Activated CD4-positive, alpha-beta T cell treated with anti-CD3 and anti-CD28 coated beads for 36 hours (primary cell): ENCODE measurements around the gene TNFAIP8L3. TPM values are rescaled to one million over a fixed set of nuclear protein-coding genes. Genes with fewer than 3 reads are reported as not detected.

Experiments used
- ATAC-seq: fragments of 200-7000 bp; cut with Tn5 transposase; one replicate; pipeline ENCODE4 v1.10.0; 2021; ENCODE audit warnings: mild to moderate bottlenecking, moderate library complexity
- CTCF ChIA-PET: fragments of 350-600 bp; sonication (Branson Sonifier 250); formaldehyde crosslinking; loops from one replicate; lab custom pipeline; 2021; ENCODE audit warnings: antibody characterized with exemption; lab: Charles Lee
- POLR2A ChIA-PET: fragments of 350-600 bp; sonication (Branson Sonifier 250); formaldehyde crosslinking; loops from one replicate; lab custom pipeline; 2021; ENCODE audit warnings: antibody characterized with exemption, inconsistent platforms; lab: Charles Lee
- DNase-seq: peaks from one replicate; pipeline ENCODE4 v3.0.0-alpha.2; 2020
- H3K27ac Mint-ChIP-seq: one replicate; pipeline ENCODE4 v1.8.0; 2021; ENCODE audit warnings: mixed read lengths
- H3K27me3 Mint-ChIP-seq: one replicate; pipeline ENCODE4 v1.8.0; 2021; ENCODE audit warnings: mixed read lengths
- H3K36me3 Mint-ChIP-seq: one replicate; pipeline ENCODE4 v1.8.0; 2021; ENCODE audit warnings: low read depth, mixed read lengths
- H3K4me1 Mint-ChIP-seq: one replicate; pipeline ENCODE4 v1.8.0; 2021; ENCODE audit warnings: mixed read lengths
- H3K4me3 Mint-ChIP-seq: one replicate; pipeline ENCODE4 v1.8.0; 2021; ENCODE audit warnings: mild to moderate bottlenecking, moderate library complexity, mixed read lengths
- H3K9me3 Mint-ChIP-seq: one replicate; pipeline ENCODE4 v1.8.0; 2021; ENCODE audit warnings: low read depth, mixed read lengths
- intact Hi-C, 2 experiments: fragments of 100-400 bp; cut with DNase I in 1 of 2; cut with micrococcal nuclease in 1 of 2; formaldehyde crosslinking; loops; one replicate each; pipeline versions ENCODE4 v1.14.2 to v1.15.1; 2022 to 2024; cut with DNase I, micrococcal nuclease
- total RNA-seq, 2 experiments: library from RNA; stranded (reverse); gene quantifications; one replicate each; pipeline ENCODE4 v1.2.3, GENCODE V29; 2021

TNFAIP8L3 gene
- total RNA-seq, 2 experiments from 2014 or later: not detected

DNA sequence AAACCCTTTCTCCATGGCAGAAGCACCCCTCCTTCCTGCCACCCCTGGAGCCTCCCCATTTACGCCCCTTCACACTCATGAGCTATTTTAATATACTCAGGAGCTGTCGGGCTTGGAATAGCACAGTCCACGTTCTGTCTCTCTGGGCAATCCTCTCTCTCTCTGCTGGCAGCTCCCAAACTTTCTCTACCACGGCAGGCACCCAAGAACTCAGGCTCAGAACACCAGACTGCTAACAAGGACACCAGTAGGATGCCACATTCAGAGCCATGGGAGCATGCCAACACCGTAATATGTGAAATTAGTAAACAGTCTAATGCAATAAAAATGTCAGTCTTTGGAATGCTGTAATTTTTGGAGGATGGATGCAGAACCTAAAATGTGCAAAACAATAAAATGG is 19.3 kb downstream of the TNFAIP8L3 start:
- no peak for ATAC-seq
- intact Hi-C loops: no loop called here
- CTCF ChIA-PET: interaction anchor here (0.6 to 1.4 kb wide), 3 partner anchors 88 to 964 kb away, joined by 3 read pairs; no protein-coding TSS in a partner anchor

DNA sequence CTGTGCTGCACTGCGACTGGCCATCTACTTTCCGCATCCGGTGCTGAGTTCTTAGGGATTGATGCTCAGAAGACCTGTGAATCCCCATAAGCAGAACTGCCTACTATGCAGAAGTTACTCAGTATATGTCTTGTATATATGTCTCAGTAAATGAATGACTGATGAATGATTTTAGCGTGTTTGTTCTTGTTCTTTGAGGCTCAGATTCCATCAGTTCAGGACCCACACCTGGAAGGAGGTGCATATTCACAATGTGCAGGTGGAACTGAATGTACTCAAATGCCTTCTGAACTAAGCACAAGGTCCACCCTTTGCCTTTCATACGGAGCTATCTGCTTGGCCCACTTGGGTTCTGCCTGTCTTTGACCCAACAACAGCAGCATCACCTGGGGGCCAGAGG is 19.8 kb downstream of the TNFAIP8L3 start:
- H3K36me3 Mint-ChIP-seq: no peaks in the 10 kb centered on the region
- H3K27me3 Mint-ChIP-seq: peaks cover 8% of the 10 kb centered on the region
- no peaks in the 10 kb centered on the region for H3K9me3 Mint-ChIP-seq
- H3K27ac Mint-ChIP-seq: no peak overlapping the region
- peaks cover 24% of the 10 kb centered on the region for H3K4me1 Mint-ChIP-seq
- H3K4me3 Mint-ChIP-seq: no peak overlapping the region
- intact Hi-C loops: no loop called here
- no peak for ATAC-seq
- DNase-seq: no peak
- CTCF ChIA-PET: no interaction called here
- POLR2A ChIA-PET: no interaction called here

More for the DNA sequence above, 19.3 kb downstream of the TNFAIP8L3 start:
- Mint-ChIP-seq H3K9me3 (no peaks in the 10 kb centered on the region), H3K4me3 (no peak overlapping the region), H3K27ac (no peak overlapping the region), H3K27me3 (peaks cover 8% of the 10 kb centered on the region), H3K36me3 (no peaks in the 10 kb centered on the region), H3K4me1 (peaks cover 23% of the 10 kb centered on the region)
- DNase-seq: no peak
- POLR2A ChIA-PET: no interaction called here

DNA sequence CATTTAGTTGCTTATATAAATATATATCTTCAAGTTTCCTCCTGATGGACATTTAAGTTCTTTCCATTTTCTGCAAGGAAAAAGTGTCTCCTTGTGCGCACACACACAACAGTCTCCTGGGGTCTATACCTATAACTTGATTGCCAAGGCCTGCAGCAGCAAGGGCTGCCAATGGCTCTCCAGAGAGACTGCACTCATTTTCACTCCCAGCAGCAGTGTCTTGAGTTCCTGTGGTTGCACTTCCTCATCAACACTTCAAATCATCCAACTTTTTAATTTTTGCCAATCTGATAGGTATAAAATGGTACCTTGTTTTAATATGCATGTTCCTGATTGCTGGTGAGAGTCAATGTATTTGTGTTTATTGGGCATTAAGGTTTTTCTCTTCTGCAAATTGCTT is 23.1 kb downstream of the TNFAIP8L3 start:
- no peak overlapping the region for H3K27ac Mint-ChIP-seq
- H3K4me3 Mint-ChIP-seq: no peak overlapping the region
- peaks cover 4% of the 10 kb centered on the region for H3K27me3 Mint-ChIP-seq
- no peak for ATAC-seq
- peaks cover 8% of the 10 kb centered on the region for H3K4me1 Mint-ChIP-seq
- intact Hi-C loops: no loop called here
- H3K9me3 Mint-ChIP-seq: no peaks in the 10 kb centered on the region
- ChIA-PET POLR2A (no interaction called here), CTCF (no interaction called here)
- no peak for DNase-seq
- H3K36me3 Mint-ChIP-seq: no peaks in the 10 kb centered on the region

DNA sequence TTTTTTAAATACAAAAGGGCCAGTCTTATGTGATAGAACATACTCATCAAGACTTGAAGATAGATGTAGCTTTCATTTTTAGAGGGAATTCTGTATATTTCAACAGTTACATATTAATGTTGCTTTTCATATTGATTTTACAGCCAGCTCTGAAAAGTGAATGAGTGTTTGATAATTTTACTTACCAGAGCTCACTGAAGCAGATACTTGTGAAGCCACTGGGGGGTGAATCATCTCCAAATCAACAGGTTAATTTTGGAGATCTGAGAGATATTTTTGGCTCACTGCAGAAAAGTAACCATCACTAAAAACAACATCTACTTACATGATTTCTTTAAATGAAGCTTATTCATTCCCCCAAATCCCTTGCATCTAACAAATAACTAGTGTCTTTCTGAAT is 24.7 kb downstream of the TNFAIP8L3 start:
- ATAC-seq (no peak), DNase-seq (no peak)
- Mint-ChIP-seq H3K27ac (no peak overlapping the region), H3K27me3 (peaks cover 1% of the 10 kb centered on the region), H3K9me3 (no peaks in the 10 kb centered on the region), H3K4me3 (no peak overlapping the region), H3K36me3 (no peaks in the 10 kb centered on the region), H3K4me1 (peaks cover 5% of the 10 kb centered on the region)
- ChIA-PET POLR2A (no interaction called here), CTCF (interaction anchor here (1.3 to 1.7 kb wide), 2 partner anchors 12 to 93 kb away, joined by 3 to 4 read pairs; no protein-coding TSS in a partner anchor)
- intact Hi-C loops: no loop called here

DNA sequence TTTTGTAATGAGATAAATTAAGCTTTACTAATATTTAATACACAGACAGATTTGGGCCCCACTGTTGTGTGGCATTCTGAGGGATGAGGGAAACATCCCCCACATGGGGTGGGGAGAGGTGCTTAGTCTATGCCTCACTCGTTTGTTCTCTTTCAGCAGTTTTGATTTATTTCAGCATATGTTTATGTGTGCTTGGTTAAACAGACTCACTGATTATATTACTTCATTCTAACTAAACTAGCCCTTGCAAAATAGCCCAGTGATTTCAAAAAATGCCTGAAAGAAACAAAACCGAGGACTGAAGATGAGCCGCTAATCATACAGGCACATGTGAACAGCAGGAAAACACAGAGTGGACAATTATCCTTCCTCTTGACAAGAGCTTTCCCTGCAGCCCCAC is 27.2 kb downstream of the TNFAIP8L3 start:
- peaks cover 7% of the 10 kb centered on the region for H3K27me3 Mint-ChIP-seq
- CTCF ChIA-PET: interaction anchor here (0.7 kb wide), 1 partner anchor 18 kb away, joined by 3 read pairs; no protein-coding TSS in a partner anchor
- H3K9me3 Mint-ChIP-seq: no peaks in the 10 kb centered on the region
- ATAC-seq: no peak
- H3K27ac Mint-ChIP-seq: no peak overlapping the region
- no peak overlapping the region for H3K4me3 Mint-ChIP-seq
- no peaks in the 10 kb centered on the region for H3K36me3 Mint-ChIP-seq
- peaks cover 5% of the 10 kb centered on the region for H3K4me1 Mint-ChIP-seq
- DNase-seq: no peak
- POLR2A ChIA-PET: no interaction called here
- intact Hi-C loops: no loop called here

DNA sequence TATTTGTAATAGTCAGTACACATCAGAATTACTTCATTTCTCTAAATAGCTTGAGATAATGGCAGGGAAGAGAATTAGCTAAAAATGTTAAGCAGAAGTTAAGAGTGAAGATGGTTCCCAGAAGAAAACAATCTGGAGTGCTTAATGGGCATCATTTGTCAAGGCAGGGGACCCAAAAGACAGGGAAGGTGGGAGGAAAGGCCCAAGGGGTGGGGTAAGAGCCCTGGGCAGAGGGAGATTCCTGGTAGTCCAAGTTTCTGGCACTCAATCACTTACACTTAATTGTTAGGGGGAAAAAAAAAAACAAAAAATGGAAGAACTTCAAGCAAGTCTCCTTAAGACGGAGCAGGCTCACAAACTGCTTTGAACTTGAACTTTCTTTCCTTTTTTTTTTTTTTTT is 28.9 kb downstream of the TNFAIP8L3 start:
- intact Hi-C loops: no loop called here
- no peak overlapping the region for H3K27ac Mint-ChIP-seq
- H3K4me3 Mint-ChIP-seq: no peak overlapping the region
- ATAC-seq (no peak), DNase-seq (no peak)
- H3K9me3 Mint-ChIP-seq: no peaks in the 10 kb centered on the region
- peaks cover 7% of the 10 kb centered on the region for H3K27me3 Mint-ChIP-seq
- no peaks in the 10 kb centered on the region for H3K36me3 Mint-ChIP-seq
- H3K4me1 Mint-ChIP-seq: peaks cover 3% of the 10 kb centered on the region
- POLR2A ChIA-PET: no interaction called here
- CTCF ChIA-PET: interaction anchor here (0.8 to 1.2 kb wide), 2 partner anchors 12 to 127 kb away, joined by 3 read pairs; no protein-coding TSS in a partner anchor

DNA sequence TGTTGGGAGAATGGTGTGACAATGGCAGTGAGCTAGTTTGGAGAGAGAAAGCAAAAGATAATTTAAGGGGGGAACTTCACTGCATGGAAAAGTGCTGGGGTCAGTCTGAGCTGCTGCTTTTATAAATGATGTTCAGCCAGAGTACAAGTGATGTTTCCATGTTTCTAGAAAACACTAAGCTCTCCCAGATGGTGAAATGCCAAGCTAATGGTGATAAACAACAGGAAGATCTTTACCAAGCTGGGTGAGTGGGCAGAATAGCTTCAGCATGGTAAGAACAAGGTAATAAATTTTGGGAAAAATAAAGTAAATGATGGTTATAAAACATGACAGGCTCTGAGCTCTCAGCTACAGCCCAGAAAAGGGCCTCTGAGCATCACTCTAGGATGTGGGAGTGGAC is 29.4 kb downstream of the TNFAIP8L3 start:
- ATAC-seq: no peak
- intact Hi-C loops: no loop called here
- no peaks in the 10 kb centered on the region for H3K9me3 Mint-ChIP-seq

DNA sequence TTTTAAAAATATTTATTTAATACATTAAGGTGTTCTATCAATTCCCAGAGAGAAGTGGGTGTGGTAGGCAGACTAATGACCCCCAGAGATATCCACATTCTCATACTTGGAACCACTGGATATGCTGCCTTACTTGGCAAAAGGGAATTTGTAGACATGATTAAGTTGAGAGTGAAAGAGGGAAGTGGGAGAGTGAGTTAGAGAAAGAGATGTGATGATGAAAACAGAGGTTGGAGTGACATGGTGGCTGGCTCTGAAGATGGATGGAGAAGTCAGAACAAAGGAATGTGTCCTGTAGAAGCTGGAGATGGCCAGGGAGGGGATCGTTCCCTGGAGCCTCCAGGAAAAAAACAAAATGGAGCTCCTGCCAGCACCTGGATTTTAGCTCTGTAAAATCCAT is 32.0 kb downstream of the TNFAIP8L3 start:
- intact Hi-C loops: no loop called here
- Mint-ChIP-seq H3K9me3 (no peaks in the 10 kb centered on the region), H3K27me3 (peaks cover 12% of the 10 kb centered on the region), H3K27ac (no peak overlapping the region), H3K4me1 (no peaks in the 10 kb centered on the region), H3K36me3 (no peaks in the 10 kb centered on the region), H3K4me3 (no peak overlapping the region)
- ATAC-seq (no peak), DNase-seq (no peak)
- CTCF ChIA-PET: no interaction called here
- POLR2A ChIA-PET: interaction anchor here (0.6 to 0.7 kb wide), 3 partner anchors 621 to 817 kb away, joined by 3 to 4 read pairs (median 3); no protein-coding TSS in a partner anchor

More for the DNA sequence above, 29.4 kb downstream of the TNFAIP8L3 start:
- no peak for DNase-seq
- no peaks in the 10 kb centered on the region for H3K36me3 Mint-ChIP-seq
- ChIA-PET CTCF (interaction anchor here (0.8 to 1.2 kb wide), 2 partner anchors 12 to 128 kb away, joined by 3 read pairs; no protein-coding TSS in a partner anchor), POLR2A (no interaction called here)
- peaks cover under 1% of the 10 kb centered on the region for H3K4me1 Mint-ChIP-seq
- H3K4me3 Mint-ChIP-seq: no peak overlapping the region
- peaks cover 9% of the 10 kb centered on the region for H3K27me3 Mint-ChIP-seq
- no peak overlapping the region for H3K27ac Mint-ChIP-seq

DNA sequence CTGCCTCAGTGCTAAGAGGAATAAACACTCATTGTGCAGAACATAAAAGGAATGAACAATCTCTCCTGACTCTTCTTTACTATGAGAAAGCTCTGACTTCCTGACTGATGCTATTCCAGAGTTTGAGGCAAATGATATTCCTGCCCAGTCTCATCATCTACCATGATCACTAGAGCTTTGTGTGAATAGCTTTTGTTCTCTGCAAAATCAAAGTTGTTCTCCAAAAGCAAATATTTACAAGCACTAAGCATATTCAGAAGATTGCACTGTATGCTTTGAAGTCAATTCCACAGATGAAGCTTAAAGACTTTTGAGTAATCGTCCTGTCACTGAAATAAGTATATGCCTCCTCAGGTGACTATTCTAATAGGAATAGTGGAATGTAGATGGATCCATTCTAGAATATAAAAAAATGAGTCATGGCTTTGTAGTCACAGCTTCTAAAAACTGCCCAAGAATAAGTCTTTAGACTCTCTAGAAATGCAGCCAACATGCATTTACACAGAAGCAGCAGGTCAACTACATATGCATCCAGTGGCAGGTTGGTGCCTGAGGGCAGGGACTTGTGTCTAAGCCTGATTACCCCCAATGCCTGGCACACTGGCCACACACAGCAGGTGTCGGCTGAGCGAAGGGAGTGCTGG is 34.6 kb downstream of the TNFAIP8L3 start:
- no peak overlapping the region for H3K4me3 Mint-ChIP-seq
- no peaks in the 10 kb centered on the region for H3K9me3 Mint-ChIP-seq
- H3K27me3 Mint-ChIP-seq: peaks cover 11% of the 10 kb centered on the region
- no peak for DNase-seq
- no peak overlapping the region for H3K27ac Mint-ChIP-seq
- intact Hi-C loops: no loop called here
- no peaks in the 10 kb centered on the region for H3K4me1 Mint-ChIP-seq
- POLR2A ChIA-PET: no interaction called here
- no peak for ATAC-seq
- CTCF ChIA-PET: no interaction called here
- H3K36me3 Mint-ChIP-seq: no peaks in the 10 kb centered on the region

DNA sequence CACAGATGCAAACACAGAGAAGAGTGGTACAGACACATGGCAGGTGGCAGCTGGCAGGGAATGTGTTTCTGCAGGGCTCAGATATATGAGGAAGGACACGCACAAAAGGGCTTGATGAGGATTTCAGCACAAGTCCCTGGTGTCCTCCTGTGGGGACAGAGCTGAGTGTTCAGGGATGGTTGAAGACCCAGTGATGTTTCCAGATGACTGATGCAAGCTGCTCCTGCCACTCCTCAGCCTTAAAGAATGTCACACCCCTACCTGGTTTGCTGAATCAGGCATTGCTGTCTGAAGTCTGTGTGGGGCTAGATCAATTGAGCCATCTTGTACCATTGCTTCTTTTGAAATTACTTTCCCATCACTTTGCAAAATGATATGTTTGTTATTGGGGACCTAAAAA is 40.2 kb downstream of the TNFAIP8L3 start:
- intact Hi-C loops: no loop called here

DNA sequence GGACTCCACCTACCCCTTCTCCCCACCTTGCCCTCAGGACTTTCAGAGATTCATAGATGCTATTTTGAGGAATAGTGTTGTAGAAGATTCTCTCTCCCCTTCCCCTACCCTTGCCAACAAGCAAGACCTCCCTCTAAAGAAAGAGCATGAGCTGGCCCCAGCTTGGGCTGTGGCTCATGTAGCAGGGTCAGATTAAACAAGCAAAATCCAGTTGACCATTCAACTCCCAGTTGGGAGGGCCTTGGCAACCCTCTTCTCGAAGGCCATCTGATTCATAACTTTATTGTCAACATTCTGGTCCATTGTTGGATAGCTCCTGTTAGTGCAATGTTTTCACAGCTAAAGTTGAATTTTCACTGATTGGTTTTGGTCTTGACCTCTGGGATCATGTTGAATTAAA is 41.1 kb downstream of the TNFAIP8L3 start:
- no peak for ATAC-seq
- POLR2A ChIA-PET: no interaction called here
- Mint-ChIP-seq H3K36me3 (no peaks in the 10 kb centered on the region), H3K4me1 (no peaks in the 10 kb centered on the region), H3K9me3 (no peaks in the 10 kb centered on the region), H3K27me3 (peaks cover 7% of the 10 kb centered on the region), H3K27ac (no peak overlapping the region), H3K4me3 (no peak overlapping the region)
- CTCF ChIA-PET: interaction anchor here (0.6 to 0.8 kb wide), 3 partner anchors 12 to 447 kb away, joined by 3 read pairs; no protein-coding TSS in a partner anchor
- DNase-seq: no peak
- intact Hi-C loops: no loop called here

More for the DNA sequence above, 40.2 kb downstream of the TNFAIP8L3 start:
- H3K27ac Mint-ChIP-seq: no peak overlapping the region
- no peaks in the 10 kb centered on the region for H3K4me1 Mint-ChIP-seq
- no peaks in the 10 kb centered on the region for H3K9me3 Mint-ChIP-seq
- no peaks in the 10 kb centered on the region for H3K36me3 Mint-ChIP-seq
- ATAC-seq: no peak
- DNase-seq: no peak
- no peak overlapping the region for H3K4me3 Mint-ChIP-seq
- POLR2A ChIA-PET: no interaction called here
- CTCF ChIA-PET: interaction anchor here (0.8 kb wide), 1 partner anchor 32 kb away, joined by 3 read pairs; no protein-coding TSS in a partner anchor
- H3K27me3 Mint-ChIP-seq: peaks cover 8% of the 10 kb centered on the region

DNA sequence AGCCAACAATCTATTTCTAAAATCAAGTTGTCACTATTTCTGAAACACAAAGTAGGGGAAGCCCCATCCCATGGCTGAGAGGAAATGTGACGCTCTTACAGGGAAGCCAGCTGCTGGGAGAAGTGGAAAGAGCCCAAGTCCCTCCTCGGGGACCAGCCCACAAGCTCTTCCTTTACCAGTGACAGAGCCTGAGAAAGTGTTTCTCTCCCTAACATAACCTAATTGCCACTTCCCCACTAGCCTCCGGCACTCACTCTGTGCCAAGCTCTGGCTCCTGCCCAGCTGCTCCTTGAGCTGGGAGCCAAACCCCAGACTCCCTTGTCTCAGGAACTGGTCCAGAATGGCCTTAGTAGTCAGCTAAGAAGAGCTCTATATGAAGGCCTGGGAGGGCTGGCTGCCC is 42.9 kb downstream of the TNFAIP8L3 start:
- intact Hi-C loops: no loop called here
- ChIA-PET CTCF (interaction anchor here (0.5 to 0.6 kb wide), 2 partner anchors 57 to 794 kb away, joined by 3 read pairs; no protein-coding TSS in a partner anchor), POLR2A (interaction anchor here (0.6 kb wide), 1 partner anchor 674 kb away, joined by 3 read pairs; no protein-coding TSS in a partner anchor)
- Mint-ChIP-seq H3K9me3 (no peaks in the 10 kb centered on the region), H3K27ac (no peak overlapping the region), H3K36me3 (no peaks in the 10 kb centered on the region), H3K4me3 (no peak overlapping the region), H3K4me1 (no peaks in the 10 kb centered on the region), H3K27me3 (peaks cover 6% of the 10 kb centered on the region)
- no peak for ATAC-seq
- no peak for DNase-seq
